Liver (tissue), 9 donors: Measurements from ENCODE around the gene PSAT1. TPM values are rescaled to one million over a fixed set of nuclear protein-coding genes. Genes with fewer than 3 reads are reported as not detected.

ENCODE experiments used
- DNase-seq: peaks from one replicate; pipeline ENCODE4 v3.0.0-alpha.2; 2017; ENCODE audit warnings: low spot score
- H3K27ac ChIP-seq, 2 donors: one replicate each; pipeline ENCODE4 v1.7.0; 2013; ENCODE audit warnings: inconsistent platforms in 2 of 2, low read length in 2 of 2, control low read depth in 1 of 2, low read depth in 1 of 2, mild to moderate bottlenecking in 1 of 2
- H3K27me3 ChIP-seq, 4 donors: one replicate each; pipeline versions ENCODE4 v1.6.1 to v1.7.0; 2013; ENCODE audit warnings: low read length in 3 of 4, inconsistent platforms in 1 of 4, mild to moderate bottlenecking in 1 of 4, moderate library complexity in 1 of 4; ENCODE audit not compliant: control insufficient read depth in 4 of 4, insufficient read depth in 4 of 4
- H3K36me3 ChIP-seq, 4 donors: one replicate each; pipeline versions ENCODE4 v1.6.1 to v1.7.0; 2013; ENCODE audit warnings: low read length in 3 of 4, mild to moderate bottlenecking in 3 of 4, low read depth in 1 of 4, moderate library complexity in 1 of 4; ENCODE audit not compliant: control insufficient read depth in 4 of 4, insufficient read depth in 3 of 4
- H3K4me1 ChIP-seq, 4 donors: one replicate each; pipeline versions ENCODE4 v1.6.1 to v1.7.0; 2013; ENCODE audit warnings: low read length in 3 of 4, mild to moderate bottlenecking in 3 of 4, moderate library complexity in 1 of 4; ENCODE audit not compliant: control insufficient read depth in 4 of 4, insufficient read depth in 4 of 4
- H3K4me3 ChIP-seq, 3 donors: one replicate each; pipeline versions ENCODE4 v1.6.1 to v1.7.0; 2013; ENCODE audit warnings: low read length in 3 of 3, control low read depth in 1 of 3, low read depth in 1 of 3, mild to moderate bottlenecking in 1 of 3
- H3K9ac ChIP-seq, 2 donors: one replicate each; pipeline ENCODE4 v1.7.0; 2013; ENCODE audit warnings: low read length in 2 of 2, mild to moderate bottlenecking in 2 of 2, moderate library complexity in 2 of 2, control low read depth in 1 of 2, low read depth in 1 of 2
- H3K9me3 ChIP-seq, 4 donors: one replicate each; pipeline versions ENCODE4 v1.6.1 to v1.7.0; 2013; ENCODE audit warnings: low read length in 3 of 4; ENCODE audit not compliant: control insufficient read depth in 4 of 4
- CTCF ChIP-seq: fragments of 150-350 bp; IDR thresholded peaks from 2 replicates; pipeline ENCODE4 v1.5.1; 2017; ENCODE audit warnings: improper control_type of control experiment, low read depth, low read length; ENCODE audit not compliant: missing input control
- EGR1 ChIP-seq, 2 donors: IDR thresholded peaks; 2 replicates each; pipeline ENCODE4 v1.6.1; 2016 to 2018; ENCODE audit warnings: antibody characterized with exemption in 2 of 2, low read depth in 2 of 2
- FOXA1 ChIP-seq: IDR thresholded peaks from 2 replicates; pipeline ENCODE4 v1.6.1; 2016; ENCODE audit warnings: antibody characterized with exemption
- FOXA2 ChIP-seq: IDR thresholded peaks from 2 replicates; pipeline ENCODE4 v1.6.1; 2016; ENCODE audit warnings: antibody characterized with exemption
- GABPA ChIP-seq, 2 donors: IDR thresholded peaks in 1 of 2; conservative IDR thresholded peaks in 1 of 2; 2 replicates each; pipeline ENCODE4 v1.6.1; 2016; ENCODE audit warnings: antibody characterized with exemption in 2 of 2, mild to moderate bottlenecking in 1 of 2, moderate library complexity in 1 of 2
- HNF4A ChIP-seq, 2 donors: conservative IDR thresholded peaks; 2 replicates each; pipeline ENCODE4 v1.6.1; 2016; ENCODE audit warnings: antibody characterized with exemption in 2 of 2, mild to moderate bottlenecking in 2 of 2
- HNF4G ChIP-seq: IDR thresholded peaks from 2 replicates; pipeline ENCODE4 v1.6.1; 2016; ENCODE audit warnings: antibody characterized with exemption
- JUND ChIP-seq, 2 donors: IDR thresholded peaks; 2 replicates each; pipeline ENCODE4 v1.6.1; 2016; ENCODE audit warnings: antibody characterized with exemption in 2 of 2
- MAX ChIP-seq: IDR thresholded peaks from 2 replicates; pipeline ENCODE4 v1.6.1; 2016; ENCODE audit warnings: antibody characterized with exemption
- NR2F2 ChIP-seq: IDR thresholded peaks from 2 replicates; pipeline ENCODE4 v1.6.1; 2016; ENCODE audit warnings: antibody characterized with exemption
- RAD21 ChIP-seq, 2 donors: IDR thresholded peaks; 2 replicates each; pipeline ENCODE4 v1.6.1; 2016; ENCODE audit warnings: antibody characterized with exemption in 2 of 2, mild to moderate bottlenecking in 2 of 2
- RXRA ChIP-seq, 2 donors: IDR thresholded peaks; 2 replicates each; pipeline ENCODE4 v1.6.1; 2017 to 2018; ENCODE audit warnings: antibody characterized with exemption in 2 of 2, mild to moderate bottlenecking in 1 of 2
- SP1 ChIP-seq: IDR thresholded peaks from 2 replicates; pipeline ENCODE4 v1.6.1; 2018; ENCODE audit warnings: antibody characterized with exemption, mild to moderate bottlenecking
- TAF1 ChIP-seq: conservative IDR thresholded peaks from 2 replicates; pipeline ENCODE4 v1.6.1; 2016; ENCODE audit warnings: antibody characterized with exemption, mild to moderate bottlenecking
- YY1 ChIP-seq: IDR thresholded peaks from 2 replicates; pipeline ENCODE4 v1.6.1; 2016; ENCODE audit warnings: antibody characterized with exemption, mild to moderate bottlenecking
- ZBTB33 ChIP-seq: IDR thresholded peaks from 2 replicates; pipeline ENCODE4 v1.6.1; 2016; ENCODE audit warnings: antibody characterized with exemption
- WGBS: extraction: QIAGEN DNeasy Blood & Tissue Kit; methylation state at CpG from one replicate; pipeline ENCODE4 v1.1.7; 2013; 5-methylcytosine and 5-hydroxymethylcytosine counted together
- polyA plus RNA-seq, 2 donors: library from polyadenylated mRNA; stranded (reverse) in 1 of 2; unstranded in 1 of 2; fragments of 200-250 nt in 1 of 2; fragments of >200 nt in 1 of 2; fragmentation: Nextera tagmentation in 1 of 2; extraction: Ambion mirVana in 1 of 2; gene quantifications; one replicate each; pipeline versions ENCODE4 v1.2.1 to v1.2.3, GENCODE V29; 2013 to 2015
- total RNA-seq, 2 donors: library from RNA; depleted of rRNA; stranded (reverse); fragments of >200 nt; gene quantifications; one replicate each; pipeline ENCODE4 v1.2.3, GENCODE V29; 2014
- TF ChIP-seq, protein P1 (sequence below): IDR thresholded peaks from 2 replicates; pipeline ENCODE4 v1.6.1; 2016; ENCODE audit warnings: antibody characterized with exemption, mild to moderate bottlenecking
- TF ChIP-seq, protein P2 (sequence below): IDR thresholded peaks from 2 replicates; pipeline ENCODE4 v1.6.1; 2016; ENCODE audit warnings: antibody characterized with exemption
- donor health status: healthy.
- donor health status: healthy.
- donor health status: healthy.
- donor health status: healthy.
- donor health status: healthy.

PSAT1 gene
- total and polyA plus RNA-seq, 4 donors, result 28.0 to 156 (median 66.8) TPM

DNA sequence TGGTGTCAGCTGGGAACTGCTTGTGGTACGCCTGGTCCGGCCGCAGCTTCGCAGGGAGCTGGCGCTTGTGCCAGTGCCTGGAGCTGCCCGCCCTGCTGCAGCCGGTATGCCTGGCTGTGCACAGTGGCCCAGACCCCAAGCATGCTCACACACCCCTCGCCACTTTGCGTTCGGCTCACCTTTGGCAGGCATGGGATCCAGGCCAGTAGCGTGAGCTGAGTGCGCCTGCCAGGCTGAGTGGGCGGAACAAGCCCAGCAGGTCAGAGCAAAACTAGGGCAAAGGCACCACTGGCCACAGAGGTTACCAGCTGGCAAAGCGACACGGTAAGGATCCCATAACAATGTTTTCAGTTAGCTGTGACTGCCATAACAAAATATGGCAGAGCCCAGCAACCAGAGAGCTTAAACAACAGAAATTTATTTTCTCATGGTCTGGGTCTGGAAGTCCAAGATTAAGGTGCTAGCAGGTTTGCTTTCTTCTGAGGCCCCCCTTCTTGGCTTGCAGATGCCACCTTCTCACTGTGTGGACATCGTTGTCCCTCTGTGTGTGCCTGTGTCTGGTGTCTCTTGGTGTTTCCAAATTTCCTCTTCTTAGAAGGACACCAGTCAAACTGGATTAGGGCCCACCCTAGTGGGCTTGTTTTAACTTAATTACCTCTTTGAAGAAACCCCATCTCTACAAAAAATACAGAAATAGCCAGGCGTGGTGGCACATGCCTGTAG is 61.6 kb downstream of the PSAT1 start:
- WGBS, result 61% methylated on average over 17 of the region's 17 CpGs
- TF ChIP-seq ZBTB33 (no peak), JUND (IDR thresholded peaks at IDR 0.05) (no peak), YY1 (peak; percentile 61), SP1 (peak; percentile 96), TAF1 (no peak), FOXA2 (no peak), HNF4A (conservative IDR thresholded peaks at IDR 0.05) (peak; percentile 36 to 52), MAX (peak; percentile 34), FOXA1 (no peak), EGR1 (IDR thresholded peaks at IDR 0.05; ENCODE audit: low read depth in 2 of 2) (peak; percentile 97 to 99), CTCF (no peak), HNF4G (no peak), RAD21 (IDR thresholded peaks at IDR 0.05) (peak in 1 of 2 donors; percentile 36), GABPA (IDR thresholded peaks at IDR 0.05 in 1 of 2, conservative IDR thresholded peaks at IDR 0.05 in 1 of 2) (no peak), RXRA (IDR thresholded peaks at IDR 0.05) (peak; percentile 97 to 98), NR2F2 (no peak)
- TF ChIP-seq, protein P1, sequence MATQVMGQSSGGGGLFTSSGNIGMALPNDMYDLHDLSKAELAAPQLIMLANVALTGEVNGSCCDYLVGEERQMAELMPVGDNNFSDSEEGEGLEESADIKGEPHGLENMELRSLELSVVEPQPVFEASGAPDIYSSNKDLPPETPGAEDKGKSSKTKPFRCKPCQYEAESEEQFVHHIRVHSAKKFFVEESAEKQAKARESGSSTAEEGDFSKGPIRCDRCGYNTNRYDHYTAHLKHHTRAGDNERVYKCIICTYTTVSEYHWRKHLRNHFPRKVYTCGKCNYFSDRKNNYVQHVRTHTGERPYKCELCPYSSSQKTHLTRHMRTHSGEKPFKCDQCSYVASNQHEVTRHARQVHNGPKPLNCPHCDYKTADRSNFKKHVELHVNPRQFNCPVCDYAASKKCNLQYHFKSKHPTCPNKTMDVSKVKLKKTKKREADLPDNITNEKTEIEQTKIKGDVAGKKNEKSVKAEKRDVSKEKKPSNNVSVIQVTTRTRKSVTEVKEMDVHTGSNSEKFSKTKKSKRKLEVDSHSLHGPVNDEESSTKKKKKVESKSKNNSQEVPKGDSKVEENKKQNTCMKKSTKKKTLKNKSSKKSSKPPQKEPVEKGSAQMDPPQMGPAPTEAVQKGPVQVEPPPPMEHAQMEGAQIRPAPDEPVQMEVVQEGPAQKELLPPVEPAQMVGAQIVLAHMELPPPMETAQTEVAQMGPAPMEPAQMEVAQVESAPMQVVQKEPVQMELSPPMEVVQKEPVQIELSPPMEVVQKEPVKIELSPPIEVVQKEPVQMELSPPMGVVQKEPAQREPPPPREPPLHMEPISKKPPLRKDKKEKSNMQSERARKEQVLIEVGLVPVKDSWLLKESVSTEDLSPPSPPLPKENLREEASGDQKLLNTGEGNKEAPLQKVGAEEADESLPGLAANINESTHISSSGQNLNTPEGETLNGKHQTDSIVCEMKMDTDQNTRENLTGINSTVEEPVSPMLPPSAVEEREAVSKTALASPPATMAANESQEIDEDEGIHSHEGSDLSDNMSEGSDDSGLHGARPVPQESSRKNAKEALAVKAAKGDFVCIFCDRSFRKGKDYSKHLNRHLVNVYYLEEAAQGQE, result peak; percentile 74
- TF ChIP-seq, protein P2, sequence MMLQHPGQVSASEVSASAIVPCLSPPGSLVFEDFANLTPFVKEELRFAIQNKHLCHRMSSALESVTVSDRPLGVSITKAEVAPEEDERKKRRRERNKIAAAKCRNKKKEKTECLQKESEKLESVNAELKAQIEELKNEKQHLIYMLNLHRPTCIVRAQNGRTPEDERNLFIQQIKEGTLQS, result no peak
- no peak for DNase-seq

More for the DNA sequence above, 61.6 kb downstream of the PSAT1 start:
- no peaks in the 10 kb centered on the region for H3K36me3 ChIP-seq
- no peak overlapping the region for H3K9ac ChIP-seq
- H3K27me3 ChIP-seq, result no peaks in the 10 kb centered on the region
- H3K27ac ChIP-seq, result peak overlapping the region in 1 of 2 donors; percentile 47
- peaks cover 0 to 19% (median 5%) of the 10 kb centered on the region in 4 donors for H3K4me1 ChIP-seq
- H3K4me3 ChIP-seq, result no peak overlapping the region
- no peaks in the 10 kb centered on the region for H3K9me3 ChIP-seq
